WERI-Rb-1 (cell line): ENCODE results near the gene ARPP19.

Experiments
- DNase-seq: peaks from one replicate; pipeline ENCODE4 v3.0.0-alpha.2; 2020
- H3K27ac ChIP-seq: fragments of 250-450 bp; sonication (Bioruptor Pico); 2 replicates; pipeline ENCODE4 v1.5.1; 2020; ENCODE audit warnings: mild to moderate bottlenecking, moderate library complexity
- H3K27me3 ChIP-seq: fragments of 250-450 bp; sonication (Bioruptor Pico); 2 replicates; pipeline ENCODE4 v1.5.1; 2021; ENCODE audit warnings: mild to moderate bottlenecking, low read depth, moderate library complexity; ENCODE audit not compliant: insufficient read depth, severe bottlenecking
- H3K36me3 ChIP-seq: fragments of 250-450 bp; sonication (Bioruptor Pico); 2 replicates; pipeline ENCODE4 v1.5.1; 2020; ENCODE audit warnings: mild to moderate bottlenecking, moderate library complexity
- H3K4me3 ChIP-seq: 2 replicates; pipeline ENCODE4 v1.5.1; 2011; ENCODE audit warnings: low read depth, mild to moderate bottlenecking, control low read depth, low read length
- H3K9me3 ChIP-seq: fragments of 250-450 bp; sonication (Bioruptor Pico); 2 replicates; pipeline ENCODE4 v1.5.1; 2021; ENCODE audit warnings: mild to moderate bottlenecking, moderate library complexity; ENCODE audit not compliant: severe bottlenecking
- TF ChIP-seq, protein P1 (sequence below): IDR thresholded peaks from 2 replicates; pipeline ENCODE4 v1.5.1; 2011; ENCODE audit warnings: low read depth, mild to moderate bottlenecking, control low read depth, inconsistent platforms, low read length

ARPP19 gene

DNA sequence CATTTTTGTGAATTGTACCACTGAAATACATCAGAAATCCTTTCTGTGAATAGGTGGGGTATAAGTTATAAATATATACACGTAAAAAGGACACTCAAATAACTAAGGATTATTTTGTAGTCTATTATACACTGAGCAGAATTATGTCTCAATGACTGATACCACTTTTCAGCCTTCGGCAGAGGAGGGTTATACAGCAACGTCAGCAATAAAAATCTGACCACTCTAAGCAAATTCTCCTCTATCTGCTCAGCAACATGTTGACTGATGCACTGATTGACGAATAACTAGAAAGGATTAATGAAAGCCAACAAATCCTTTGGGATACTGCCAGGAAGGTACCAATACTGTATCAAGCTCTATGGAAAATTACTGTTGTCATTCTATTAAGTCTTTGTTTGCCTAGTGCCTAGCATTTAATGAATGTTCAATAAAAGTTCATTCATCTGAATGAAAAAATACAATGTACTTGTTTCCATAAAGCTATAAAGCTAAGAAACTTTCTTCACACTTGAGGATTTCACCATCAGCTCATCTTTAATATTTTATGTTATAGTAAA is 5.2 kb downstream of the ARPP19 start:
- H3K36me3 ChIP-seq, result peaks cover 33% of the 10 kb centered on the region
- no peak for DNase-seq

DNA sequence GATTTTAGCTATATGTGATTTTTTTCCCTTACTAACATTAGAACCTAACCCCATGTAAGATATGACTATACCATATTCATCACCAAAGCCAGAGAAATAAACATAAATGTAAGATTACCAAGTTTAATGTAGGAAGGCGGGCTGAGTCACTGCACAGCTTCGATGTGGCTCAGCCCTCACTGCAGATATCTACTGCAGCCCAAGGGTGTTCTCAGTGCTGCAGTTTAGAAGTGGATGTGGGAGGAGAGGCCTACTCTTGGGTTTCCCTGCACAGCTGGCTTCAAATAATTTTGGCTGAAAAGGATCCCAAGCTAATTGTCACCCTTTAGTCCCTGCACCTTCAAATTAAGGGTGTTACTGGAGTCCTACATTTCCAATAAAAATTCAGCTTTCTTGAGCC is 9.3 kb downstream of the ARPP19 start:
- Histone ChIP-seq H3K9me3 (no peaks in the 10 kb centered on the region), H3K36me3 (peaks cover 50% of the 10 kb centered on the region), H3K27me3 (no peaks in the 10 kb centered on the region), H3K27ac (peak overlapping the region; percentile 57), H3K4me3 (no peak overlapping the region)
- no peak for DNase-seq
- TF ChIP-seq, protein P1, sequence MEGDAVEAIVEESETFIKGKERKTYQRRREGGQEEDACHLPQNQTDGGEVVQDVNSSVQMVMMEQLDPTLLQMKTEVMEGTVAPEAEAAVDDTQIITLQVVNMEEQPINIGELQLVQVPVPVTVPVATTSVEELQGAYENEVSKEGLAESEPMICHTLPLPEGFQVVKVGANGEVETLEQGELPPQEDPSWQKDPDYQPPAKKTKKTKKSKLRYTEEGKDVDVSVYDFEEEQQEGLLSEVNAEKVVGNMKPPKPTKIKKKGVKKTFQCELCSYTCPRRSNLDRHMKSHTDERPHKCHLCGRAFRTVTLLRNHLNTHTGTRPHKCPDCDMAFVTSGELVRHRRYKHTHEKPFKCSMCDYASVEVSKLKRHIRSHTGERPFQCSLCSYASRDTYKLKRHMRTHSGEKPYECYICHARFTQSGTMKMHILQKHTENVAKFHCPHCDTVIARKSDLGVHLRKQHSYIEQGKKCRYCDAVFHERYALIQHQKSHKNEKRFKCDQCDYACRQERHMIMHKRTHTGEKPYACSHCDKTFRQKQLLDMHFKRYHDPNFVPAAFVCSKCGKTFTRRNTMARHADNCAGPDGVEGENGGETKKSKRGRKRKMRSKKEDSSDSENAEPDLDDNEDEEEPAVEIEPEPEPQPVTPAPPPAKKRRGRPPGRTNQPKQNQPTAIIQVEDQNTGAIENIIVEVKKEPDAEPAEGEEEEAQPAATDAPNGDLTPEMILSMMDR, result no peak

More for the DNA sequence above, 5.2 kb downstream of the ARPP19 start:
- Histone ChIP-seq H3K9me3 (no peaks in the 10 kb centered on the region), H3K27me3 (no peaks in the 10 kb centered on the region), H3K4me3 (no peak overlapping the region), H3K27ac (no peak overlapping the region)
- TF ChIP-seq, protein P1, result no peak

DNA sequence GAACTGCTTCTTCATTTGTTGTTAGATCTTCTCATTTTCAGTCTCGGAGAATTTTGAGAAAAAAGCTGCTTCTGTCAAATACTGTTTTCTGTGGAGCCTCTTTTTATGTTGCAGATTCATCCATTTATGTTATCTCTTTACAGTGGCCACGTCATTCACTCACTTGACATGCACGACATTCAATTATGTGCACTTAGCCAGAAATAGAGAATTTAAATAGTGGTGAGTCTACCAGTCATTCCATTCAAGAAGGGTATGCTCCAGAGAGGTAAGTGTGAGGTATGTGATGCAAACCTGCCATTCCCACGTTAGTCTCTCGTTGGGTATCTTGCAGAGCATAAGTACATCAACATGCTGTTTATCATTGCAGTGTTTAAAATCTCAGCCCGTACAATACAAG is 9.8 kb downstream of the ARPP19 start:
- Histone ChIP-seq H3K4me3 (no peak overlapping the region), H3K27ac (peak overlapping the region; percentile 48), H3K36me3 (peaks cover 55% of the 10 kb centered on the region)

DNA sequence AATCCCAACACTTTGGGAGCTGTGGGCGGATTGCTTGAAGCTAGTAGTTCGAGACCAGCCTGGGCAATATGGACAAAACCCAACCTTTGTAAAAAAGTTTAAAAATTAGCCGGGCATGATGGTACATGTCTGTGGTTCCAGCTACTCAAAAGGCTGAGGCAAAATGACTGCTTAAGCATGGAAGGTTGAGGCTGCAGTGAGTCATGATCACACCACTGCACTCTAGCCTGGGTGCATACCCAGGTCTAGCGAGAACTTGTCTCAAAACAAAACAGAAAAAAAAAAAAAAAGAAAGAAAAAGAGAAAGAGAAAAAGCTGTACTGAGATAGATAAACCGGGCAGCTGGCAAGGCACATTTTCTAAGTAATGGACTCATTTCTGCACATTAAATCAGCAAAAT is 10.6 kb downstream of the ARPP19 start:
- no peak for DNase-seq
- H3K4me3 ChIP-seq, result no peak overlapping the region
- no peak overlapping the region; the same call in 1 of the 2 replicates for H3K27ac ChIP-seq
- TF ChIP-seq, protein P1, result no peak
- H3K9me3 ChIP-seq, result no peaks in the 10 kb centered on the region
- H3K27me3 ChIP-seq, result no peaks in the 10 kb centered on the region
- H3K36me3 ChIP-seq, result peaks cover 56% of the 10 kb centered on the region

More for the DNA sequence above, 9.8 kb downstream of the ARPP19 start:
- no peak for DNase-seq
- Histone ChIP-seq H3K27me3 (no peaks in the 10 kb centered on the region), H3K9me3 (no peaks in the 10 kb centered on the region)
- TF ChIP-seq, protein P1, result no peak

DNA sequence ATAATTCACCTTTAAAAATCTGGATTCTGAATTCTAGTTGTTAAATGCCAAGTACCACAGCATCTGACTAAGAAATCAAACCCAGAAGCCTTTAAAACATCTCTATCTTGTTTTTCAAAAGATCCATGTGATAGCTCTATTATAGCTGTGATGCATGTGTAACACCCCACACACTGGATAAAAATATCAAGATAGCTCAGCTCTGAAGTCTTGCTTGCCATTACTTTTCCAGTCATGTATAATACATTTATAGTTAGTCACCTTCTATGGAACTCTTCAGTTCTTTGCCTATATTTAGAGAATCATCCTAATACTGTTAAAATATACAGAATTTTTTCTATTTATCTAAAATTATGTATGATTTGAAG is 11.6 kb downstream of the ARPP19 start:
- Histone ChIP-seq H3K36me3 (peaks cover 58% of the 10 kb centered on the region), H3K27ac (no peak overlapping the region), H3K4me3 (no peak overlapping the region), H3K9me3 (no peaks in the 10 kb centered on the region), H3K27me3 (no peaks in the 10 kb centered on the region)
- DNase-seq, result no peak
- TF ChIP-seq, protein P1, result no peak
